Measurements from ENCODE around the gene HSFX3.
"Not testable (repeated sequence)": the region's sequence is repeated elsewhere in the genome, so short reads cannot be mapped to it uniquely, and the experiment has no call there.

DNA sequence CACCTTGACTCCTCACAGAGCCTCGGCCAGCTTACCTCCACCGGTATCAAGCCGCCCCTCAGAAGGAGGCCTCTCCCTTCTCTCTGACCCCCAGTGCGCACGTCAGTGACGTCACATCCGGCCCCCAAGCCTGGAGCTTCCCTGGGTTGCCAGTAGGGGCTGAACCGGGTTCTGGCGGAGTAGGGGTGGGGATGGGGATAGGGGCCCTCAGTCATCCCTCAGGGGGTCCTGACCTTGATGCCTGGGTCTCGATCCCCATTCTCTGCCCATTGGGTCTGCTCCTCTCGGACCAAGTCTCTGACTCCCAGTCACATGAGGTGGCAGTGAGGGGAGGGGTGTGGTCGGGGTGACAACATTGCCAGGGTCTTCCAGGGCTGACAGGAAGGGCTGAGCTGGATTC is 37.6 kb upstream of the HSFX3 start, which contains the start of gene MAGEA9B:
- TF ChIP-seq, protein P1, sequence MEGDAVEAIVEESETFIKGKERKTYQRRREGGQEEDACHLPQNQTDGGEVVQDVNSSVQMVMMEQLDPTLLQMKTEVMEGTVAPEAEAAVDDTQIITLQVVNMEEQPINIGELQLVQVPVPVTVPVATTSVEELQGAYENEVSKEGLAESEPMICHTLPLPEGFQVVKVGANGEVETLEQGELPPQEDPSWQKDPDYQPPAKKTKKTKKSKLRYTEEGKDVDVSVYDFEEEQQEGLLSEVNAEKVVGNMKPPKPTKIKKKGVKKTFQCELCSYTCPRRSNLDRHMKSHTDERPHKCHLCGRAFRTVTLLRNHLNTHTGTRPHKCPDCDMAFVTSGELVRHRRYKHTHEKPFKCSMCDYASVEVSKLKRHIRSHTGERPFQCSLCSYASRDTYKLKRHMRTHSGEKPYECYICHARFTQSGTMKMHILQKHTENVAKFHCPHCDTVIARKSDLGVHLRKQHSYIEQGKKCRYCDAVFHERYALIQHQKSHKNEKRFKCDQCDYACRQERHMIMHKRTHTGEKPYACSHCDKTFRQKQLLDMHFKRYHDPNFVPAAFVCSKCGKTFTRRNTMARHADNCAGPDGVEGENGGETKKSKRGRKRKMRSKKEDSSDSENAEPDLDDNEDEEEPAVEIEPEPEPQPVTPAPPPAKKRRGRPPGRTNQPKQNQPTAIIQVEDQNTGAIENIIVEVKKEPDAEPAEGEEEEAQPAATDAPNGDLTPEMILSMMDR (IDR thresholded peaks at IDR 0.05; ENCODE audit: low read length), result not testable (repeated sequence)
- not testable (repeated sequence) for TF ChIP-seq EZH2 (optimal IDR thresholded peaks at IDR 0.05; ENCODE audit: low read depth, low read length)

Data from MM.1S (cell line).